ENCODE data around the gene GRAP2.

- TF ChIP-seq CTCF (IDR thresholded peaks at IDR 0.05) = no peak
- no peak for TF ChIP-seq POLR2A (IDR thresholded peaks at IDR 0.05)
- no peak for TF ChIP-seq EP300 (IDR thresholded peaks at IDR 0.05)
Observed at GRCh38 chr22:39942439-39943230, 41.8 kb downstream of the GRAP2 start.
